Islet of Langerhans (tissue), 1 donor: Measurements from ENCODE around the gene ADARB2.

Experiments
- FAIRE-seq: peaks from one replicate; lab custom pipeline; 2011; peaks lifted over from hg19 to GRCh38; lab: Jason Lieb, UNC

The ADARB2 gene

DNA sequence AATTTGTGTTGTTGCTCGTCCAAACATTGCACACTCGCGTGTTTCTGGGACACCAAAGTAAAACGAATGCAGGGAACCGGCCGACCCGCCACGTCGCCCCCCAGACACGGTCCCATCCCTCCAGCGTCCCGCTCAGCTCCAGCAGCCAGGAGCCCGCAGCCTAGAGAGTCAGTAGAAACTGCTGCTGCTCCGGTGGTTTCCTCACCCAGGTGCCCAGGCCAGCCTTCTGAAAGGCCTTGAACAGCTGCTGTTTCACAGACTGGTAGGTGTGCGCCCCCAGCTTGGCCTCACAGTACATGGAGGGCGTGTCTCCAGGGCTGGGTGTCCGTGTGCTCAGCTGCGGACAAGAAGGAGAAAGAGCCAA lies 554.3 kb downstream of the ADARB2 start:
- FAIRE-seq, result no peak

DNA sequence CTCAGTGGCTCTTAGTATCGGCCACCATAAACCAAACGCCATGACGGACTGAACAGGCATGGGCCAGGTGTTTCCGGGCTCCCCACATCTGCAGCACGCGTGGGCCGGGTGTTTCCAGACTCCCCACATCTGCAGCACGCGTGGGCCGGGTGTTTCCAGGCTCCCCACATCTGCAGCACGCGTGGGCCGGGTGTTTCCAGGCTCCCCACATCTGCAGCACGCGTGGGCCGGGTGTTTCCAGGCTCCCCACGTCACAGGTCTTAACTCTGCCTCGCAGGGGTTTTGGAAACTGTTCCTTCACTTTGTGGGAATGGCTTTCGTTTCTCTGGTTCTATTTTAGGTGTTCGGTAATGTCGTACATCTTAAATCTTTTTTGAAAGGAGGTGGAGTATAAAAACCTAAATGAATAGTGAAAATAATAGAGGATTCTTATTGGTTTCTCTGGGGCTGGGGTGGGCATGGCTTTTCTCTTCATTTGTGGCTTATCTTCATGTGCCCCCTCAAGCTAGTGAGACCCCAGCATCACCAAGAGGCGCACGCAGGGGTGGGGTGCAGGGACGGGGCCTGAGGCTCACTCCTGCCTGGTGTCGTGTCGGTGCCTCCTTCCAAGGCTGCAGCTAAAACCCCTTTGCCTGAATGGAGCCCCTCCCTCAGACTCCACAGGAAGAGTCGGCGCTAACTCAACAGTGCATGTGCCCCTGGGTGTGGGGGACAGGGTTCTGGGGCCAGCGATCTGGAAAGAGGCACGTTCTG lies 554.9 kb downstream of the ADARB2 start:
- FAIRE-seq, result no peak

DNA sequence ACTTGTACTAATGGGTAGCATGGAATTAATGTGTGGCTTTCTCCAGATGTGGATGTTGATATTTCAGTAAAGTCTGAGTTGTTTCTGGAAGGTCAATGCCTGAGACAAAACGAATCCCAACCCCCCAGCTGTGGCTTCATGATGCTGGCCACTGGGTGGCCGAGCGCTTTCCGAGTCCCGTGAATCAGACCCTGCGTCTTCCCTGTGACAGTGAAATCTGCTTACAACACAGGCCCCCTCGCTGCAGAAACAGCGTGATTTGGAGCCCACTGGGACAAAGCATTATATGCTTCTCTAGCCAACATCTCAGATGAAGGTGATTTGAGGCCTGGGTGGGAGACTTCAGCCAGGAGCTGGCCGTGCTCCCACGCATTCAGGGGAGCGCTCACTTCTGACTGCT lies 556.5 kb downstream of the ADARB2 start:
- no peak for FAIRE-seq

DNA sequence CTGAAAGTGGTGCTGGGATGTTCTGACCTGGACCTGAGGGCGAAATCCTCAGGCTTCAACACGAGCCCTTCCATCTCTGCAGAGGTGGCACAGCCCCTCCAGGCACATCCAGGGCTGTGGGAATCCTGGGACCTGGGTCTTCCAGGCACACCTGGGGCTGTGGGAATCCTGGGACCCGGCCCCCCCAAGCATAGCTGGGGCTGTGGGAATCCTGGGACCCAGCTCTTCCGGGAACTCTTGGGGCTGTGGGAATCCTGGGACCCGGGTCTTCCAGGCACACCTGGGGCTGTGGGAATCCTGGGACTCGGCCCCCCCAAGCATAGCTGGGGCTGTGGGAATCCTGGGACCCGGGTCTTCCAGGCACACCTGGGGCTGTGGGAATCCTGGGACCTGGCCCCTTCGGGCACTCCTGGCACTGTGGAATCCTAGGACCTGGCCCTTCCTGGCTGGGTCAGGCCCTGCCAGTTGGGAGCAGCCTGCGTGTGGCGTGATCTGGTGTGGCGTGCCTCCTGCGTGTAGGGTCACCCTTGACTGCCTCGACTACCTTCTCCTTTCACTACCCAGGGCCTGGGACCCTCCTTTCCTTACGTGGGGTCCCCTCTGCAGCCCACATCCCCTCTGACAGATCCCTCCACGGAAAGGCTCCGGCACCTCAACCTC lies 557.1 kb downstream of the ADARB2 start:
- no peak for FAIRE-seq

DNA sequence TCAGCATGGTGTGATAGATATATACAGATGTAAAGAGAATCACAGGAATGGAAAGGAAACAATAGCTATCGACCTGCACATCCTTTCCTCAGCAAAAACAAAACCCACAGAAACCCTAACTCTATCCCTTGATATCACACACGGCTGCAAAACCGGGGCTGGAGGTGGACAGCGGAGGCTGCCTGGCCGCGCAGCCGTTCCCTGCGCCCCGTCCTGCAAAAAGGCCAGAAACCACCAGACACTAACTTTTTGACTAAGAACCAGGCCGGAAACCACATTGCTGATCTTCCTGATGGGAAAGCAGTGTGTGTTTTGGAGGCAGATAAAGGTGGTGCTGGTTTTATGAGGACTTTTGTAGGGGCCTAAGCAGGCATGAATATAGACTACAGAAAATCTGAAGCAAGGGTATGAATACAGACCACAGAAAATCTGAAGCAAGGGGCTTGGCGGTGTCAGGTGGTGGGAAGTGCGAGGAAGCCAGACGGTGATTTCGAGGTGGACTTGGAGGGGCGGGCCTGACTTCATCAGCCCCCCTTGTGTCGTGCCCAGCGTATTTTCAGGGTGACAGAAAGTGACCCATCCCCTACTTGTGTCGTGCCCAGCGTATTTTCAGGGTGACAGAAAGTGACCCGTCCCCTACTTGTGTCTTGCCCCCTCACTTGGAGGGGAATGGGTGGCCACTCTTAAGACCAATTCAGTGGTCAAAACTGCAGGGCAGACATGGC lies 557.8 kb downstream of the ADARB2 start:
- no peak for FAIRE-seq

DNA sequence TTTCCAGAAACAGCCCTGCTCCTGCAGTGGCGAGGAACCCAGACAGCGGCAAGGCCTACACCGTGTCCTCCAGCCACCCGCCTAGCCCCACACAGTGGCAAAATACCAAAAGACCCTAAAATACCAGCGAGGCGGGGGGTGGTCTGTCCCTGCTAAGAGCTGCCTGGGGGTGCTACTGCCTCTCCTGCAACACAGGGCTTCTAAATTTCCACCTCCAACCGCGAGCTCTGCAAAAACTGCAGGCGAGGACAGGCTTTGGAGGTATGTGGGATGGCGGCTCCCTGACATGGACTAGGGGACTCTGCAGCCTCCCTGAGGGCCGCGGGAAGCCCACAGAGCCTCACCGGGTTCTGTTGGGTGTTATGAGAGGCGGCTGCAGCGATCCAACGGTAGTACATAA lies 558.8 kb downstream of the ADARB2 start:
- no peak for FAIRE-seq

DNA sequence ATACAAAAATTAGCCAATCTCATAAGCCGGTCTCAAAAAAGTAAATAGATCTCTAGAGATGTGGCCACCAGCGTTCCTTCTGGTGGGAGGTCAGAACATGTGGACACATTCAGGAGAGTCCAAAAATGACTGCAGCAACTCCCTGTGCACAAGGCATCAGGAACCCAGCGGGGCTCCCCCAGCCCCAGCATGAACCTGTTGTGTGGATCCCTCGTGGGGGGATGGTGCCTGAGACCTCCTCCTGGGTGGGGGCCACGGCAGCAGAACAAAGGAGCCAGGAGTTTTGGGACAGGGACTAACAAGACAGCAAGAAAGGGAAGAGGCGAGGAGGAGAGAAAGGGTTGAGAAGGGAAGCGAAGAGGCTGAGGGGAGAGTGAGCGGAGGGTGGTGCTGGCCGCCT lies 559.4 kb downstream of the ADARB2 start:
- FAIRE-seq, result no peak

DNA sequence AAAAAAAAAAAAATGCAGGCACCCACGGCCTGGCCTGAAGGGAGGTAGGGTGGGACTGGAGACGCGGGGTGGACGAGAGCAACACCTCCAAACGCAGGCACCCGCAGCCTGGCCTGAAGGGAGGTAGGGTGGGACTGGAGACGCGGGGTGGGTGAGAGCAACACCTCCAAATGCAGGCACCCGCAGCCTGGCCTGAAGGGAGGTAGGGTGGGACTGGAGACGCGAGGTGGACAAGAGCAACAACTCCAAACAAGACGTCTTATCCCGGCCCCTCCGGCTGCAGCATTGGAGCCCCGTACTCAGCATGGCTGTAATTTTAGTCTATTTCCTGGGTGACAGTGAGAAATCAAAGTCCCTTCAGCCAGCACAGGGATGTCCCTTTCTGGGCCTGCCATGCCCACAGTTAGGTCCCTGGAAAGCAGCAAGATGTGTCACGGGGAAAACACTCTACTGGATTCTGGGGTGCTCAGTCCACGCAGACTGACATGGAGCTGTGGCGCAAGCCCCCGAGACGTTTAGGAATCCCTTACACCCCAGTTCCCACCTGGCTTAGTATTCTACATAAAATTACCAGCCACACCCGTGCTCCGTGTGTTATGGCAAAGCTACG lies 561.3 kb downstream of the ADARB2 start:
- no peak for FAIRE-seq

DNA sequence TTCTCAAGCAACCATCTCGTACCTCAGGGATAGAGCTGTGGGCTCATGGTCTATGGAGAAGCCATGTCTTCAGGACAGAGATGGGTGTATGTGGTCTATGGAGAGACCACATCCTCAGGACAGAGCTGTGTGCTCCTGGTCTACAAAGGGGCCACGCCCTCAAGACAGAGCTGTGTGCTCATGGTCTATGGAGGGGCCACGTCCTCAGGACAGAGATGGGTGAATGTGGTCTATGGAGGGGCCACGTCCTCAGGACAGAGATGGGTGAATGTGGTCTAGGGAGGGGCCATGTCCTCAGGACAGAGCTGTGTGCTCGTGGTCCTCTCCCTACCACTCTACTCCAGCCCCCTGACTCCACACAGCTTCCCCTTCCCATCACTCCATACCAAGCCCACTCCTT lies 563.3 kb downstream of the ADARB2 start:
- FAIRE-seq, result no peak

DNA sequence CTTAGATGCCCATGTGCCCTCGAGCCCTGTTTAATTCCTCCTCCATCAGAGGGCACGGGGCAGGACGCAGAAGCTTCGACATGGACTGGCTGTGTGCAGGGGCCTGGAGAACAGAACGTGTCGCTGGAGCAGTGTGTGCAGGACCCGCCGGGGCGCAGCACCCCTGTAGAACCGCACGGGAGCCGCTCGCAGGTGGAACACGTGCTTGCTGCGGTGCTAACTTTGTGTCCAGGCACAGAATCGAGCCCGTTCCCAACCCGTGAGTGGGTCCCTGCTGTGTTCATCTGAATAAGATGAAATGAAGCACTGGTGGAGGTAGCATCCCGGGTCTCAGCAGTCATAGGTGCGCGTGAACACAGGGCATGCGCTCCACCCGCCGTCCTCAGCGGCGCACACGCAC lies 564.2 kb downstream of the ADARB2 start:
- FAIRE-seq, result no peak

DNA sequence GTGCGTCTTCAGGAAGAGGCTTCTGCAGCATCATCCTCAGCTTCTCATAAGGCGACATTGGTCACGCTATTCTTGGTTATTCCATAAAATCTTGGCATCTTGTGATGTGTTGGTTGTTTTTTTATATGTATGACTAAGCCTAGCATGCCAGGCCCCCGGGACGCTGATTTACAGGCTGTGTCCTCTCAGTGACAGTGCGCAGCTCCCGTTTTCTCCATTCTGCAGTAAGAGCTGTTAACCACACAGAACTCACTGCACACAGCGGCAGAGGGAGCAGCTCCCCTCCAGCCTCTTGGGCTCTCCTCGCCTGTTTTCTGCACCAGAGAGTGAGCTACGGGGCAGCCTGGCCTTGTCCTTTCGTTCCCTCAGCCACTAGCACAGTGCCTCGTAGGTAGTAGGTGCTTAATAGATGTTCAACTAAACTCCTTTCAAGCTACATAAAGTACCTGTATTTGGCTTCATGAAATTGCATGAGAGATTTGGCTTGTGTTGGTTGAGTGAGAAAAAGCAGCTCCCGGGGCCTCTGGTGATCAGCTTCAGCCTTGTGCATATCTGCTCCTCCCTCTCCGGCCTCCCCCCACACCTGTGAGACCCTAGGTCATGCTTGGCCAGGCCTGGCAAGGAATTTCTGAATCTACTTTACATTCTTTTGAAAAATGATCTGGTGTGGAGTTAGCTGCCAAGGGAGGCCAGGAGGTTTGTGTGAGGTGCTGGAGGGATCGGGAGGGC lies 564.9 kb downstream of the ADARB2 start:
- FAIRE-seq, result no peak

DNA sequence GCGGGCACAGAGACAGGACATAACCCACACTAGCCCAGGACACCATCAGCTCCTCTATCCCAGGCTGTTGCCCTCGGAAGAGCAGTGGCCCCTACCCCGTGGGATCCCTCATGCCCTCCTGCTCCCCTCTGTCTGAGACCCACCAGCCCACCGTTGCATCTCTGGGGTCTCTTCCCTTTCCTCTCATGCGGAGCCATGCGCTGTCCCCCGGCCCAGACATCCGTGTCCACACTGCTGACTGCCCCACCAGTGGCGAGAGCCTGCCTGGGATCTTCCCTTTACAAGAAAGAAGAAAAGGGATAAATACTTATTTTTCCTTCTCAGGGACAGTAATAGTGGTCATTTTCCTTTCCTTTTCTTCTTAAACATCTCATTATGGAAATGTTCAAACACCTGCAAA lies 565.7 kb downstream of the ADARB2 start:
- FAIRE-seq, result no peak

DNA sequence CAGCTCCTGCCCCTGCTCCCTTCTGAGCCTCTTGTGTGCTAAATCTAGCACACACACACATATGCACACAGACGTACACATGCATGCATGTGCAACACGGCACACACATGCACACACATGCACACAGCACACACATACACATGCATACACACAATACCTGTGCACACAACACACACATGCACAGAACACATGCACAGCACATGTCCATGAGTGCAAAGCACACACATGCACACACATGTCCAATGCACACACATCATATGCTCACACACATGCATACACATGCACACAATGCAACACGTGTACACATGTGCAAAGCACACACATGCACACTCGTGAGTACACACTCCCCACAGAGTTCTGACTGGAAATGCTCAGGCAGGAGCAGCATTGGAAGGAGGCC lies 566.1 kb downstream of the ADARB2 start:
- no peak for FAIRE-seq

DNA sequence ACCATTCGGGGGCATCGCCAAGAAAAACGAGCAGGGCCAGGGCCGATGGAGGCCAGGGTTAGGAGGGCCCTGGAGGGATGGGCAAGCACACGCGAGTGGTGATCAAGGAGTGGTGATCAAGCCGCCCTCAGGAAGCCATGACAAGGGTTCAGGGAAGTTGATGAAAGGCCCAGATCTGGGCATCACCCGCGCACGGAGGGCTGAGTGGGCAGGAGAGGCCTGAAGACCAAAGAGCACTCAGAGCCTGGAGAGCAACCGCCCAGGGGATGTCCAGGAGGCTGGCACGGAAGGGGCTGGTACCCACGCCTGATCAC lies 566.5 kb downstream of the ADARB2 start:
- FAIRE-seq, result no peak

DNA sequence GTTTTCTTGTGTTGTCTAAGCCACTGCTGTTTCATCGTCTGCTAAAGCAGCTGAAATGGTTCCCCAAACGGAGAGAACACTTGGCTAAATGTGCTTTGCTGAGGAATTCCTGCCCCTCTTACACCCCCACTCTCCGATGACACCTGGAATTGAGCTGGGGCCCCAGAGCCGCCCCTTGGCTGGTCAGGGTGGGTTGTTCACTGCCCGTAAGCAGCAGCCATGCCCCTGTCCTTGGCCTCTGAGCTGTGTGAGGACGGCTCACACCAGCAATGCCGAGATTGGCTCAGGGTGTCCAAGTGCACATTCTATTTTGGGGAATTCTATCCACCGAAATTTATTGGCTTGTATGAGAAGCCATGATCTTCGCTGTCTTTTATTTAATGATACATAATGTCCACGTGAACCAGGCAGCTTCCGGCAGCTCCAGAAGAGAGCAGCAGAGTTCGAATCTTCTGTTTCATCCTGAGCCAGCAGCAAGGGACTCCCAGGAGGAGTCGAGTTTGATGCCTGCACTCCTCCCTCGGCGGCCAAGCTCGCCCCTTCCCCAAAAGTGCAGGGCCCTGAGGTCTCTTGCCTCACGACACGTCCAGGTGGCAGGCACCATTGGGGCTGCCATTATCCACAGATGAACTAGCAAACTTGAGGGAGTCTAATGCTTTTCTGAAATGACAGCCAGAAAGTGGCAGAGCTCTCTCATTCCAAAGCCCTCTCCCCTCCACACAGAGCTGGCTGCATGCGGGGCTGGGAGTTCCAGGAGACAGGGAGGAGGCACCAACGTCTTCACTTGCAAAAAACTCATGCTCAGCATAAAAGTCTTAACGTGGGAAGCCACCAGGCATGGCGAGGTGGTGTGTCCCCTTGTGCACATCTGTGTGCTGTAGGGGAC lies 567.1 kb downstream of the ADARB2 start:
- FAIRE-seq, result no peak

DNA sequence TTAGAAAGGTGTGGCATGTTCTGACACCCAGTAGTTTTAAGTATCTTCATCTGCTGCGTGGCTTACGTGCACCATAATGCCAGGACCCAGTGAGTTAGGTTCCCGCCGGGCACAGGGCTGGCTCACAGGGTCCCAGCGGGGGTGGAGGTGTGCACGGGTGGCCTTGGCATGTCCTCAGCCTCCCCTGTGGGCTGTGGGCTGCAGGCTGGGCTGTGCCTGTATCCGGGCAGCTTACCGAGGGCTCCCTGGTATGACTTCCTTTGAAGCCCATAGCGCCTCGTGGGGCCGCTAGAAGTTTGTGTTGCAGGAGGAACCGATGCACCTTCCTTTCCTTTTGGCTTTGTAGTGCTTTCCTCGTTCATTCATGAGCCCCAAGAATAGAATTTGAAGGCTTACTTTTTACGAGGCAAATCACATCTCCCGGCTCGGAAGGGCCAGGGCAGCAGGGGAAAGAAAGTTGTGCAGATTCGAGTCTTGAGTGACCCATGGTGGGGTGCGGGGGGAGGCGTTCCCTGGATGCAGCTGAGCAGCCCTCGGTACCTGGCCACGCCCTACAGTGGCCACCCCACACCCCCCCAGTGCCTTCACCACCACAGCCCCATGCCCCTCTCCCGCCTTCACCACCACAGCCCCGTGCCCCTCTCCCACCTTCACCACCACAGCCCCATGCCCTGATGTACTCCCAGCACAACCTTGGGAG lies 568.0 kb downstream of the ADARB2 start:
- no peak for FAIRE-seq

DNA sequence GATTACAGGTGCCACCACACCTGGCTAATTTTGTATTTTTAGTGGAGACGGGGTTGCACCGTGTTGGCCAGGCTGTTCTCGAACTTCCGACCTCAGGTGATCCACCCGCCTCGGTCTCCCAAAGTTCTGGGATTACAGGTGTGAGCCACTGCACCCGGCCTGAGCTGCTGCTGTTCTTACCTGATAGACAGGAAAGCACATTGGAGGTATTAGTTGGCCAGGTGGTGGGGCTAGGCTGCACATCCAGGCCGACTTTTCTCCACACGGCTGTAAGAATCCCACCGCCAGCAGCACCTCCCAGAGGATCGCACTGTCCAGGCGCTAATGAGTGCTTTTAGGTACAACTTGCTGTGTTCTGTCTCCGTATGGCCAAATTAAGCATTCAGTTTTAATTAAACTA lies 568.6 kb downstream of the ADARB2 start:
- no peak for FAIRE-seq

DNA sequence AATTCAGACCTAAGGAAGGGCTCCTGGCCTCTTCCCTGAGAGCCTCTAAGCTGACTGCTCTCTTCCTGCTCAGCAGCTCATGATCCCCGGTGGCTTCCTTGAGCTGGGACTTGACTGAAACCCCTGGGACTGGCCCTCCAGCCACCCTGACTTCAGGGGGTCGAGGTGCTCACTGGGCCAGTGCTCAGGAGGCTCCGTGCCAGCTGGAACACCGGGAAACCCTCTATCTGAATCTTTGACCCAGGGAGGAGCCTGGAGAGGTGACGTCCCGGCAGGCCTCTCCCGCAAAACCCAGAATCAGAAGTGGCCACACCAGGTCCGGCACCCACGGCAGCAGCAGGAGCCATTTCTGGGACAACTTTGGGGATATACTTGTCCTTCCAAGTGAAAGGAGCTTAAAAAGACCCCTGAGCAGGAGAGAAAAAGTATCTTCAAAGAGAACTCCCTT lies 570.5 kb downstream of the ADARB2 start:
- FAIRE-seq, result no peak

DNA sequence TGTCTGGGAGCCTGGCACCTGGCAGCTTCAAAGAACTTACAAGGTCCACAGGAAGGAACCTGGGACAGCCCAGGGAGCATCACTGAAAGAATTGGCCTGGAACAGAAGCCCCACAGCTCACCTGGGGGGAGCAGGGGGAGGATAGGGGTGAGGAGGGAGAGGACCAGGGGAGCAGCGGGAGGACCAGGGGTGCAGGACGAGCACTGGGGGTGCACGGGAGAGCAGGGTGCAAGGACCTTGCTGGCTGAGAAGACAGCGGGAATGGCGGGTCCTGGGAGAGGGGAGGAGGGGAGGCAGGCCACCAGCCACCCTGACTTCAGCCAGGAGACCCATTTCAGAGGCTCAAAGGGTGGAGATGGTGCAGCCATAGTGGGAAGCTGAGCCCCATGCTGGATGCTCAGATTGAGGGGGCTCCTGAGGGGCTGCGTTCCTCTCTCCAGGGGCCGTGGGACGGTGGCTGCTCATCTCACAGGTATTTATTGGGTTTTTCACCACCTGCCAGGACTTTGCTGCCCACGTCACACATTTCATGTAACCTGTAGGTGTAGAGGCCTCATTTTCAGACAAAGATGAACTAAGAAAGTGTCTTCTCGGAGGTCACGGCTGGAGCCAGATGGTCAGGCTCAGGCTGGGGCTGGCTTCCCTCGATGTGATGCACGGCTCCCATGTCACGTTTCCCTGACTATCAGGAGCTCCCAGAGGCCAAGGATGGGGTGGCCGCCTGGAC lies 571.1 kb downstream of the ADARB2 start:
- no peak for FAIRE-seq

DNA sequence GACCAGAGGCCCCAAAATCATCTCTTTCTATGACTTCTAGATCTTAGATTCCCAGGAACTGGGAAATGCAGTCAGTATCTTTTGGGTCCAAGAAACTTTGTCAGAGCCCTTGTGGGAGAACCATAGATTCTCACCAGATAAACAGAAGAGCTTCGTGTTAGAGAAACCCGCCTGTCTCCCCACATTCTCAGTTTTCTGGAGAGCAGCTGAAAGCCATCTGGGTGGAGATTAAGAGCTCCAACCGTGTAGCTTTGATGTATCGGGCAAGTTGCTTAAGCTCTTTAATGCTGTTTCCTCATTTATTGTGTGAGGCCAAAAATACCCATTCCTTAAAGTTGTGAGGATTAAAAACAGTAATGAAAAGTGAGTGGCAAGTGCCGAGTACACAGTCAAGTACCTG lies 573.5 kb downstream of the ADARB2 start:
- FAIRE-seq, result no peak
